Psoas muscle (tissue), 8 donors: ENCODE data around the gene GNE. TPM values are rescaled to one million over a fixed set of nuclear protein-coding genes. Genes with fewer than 3 reads are reported as not detected.
"Not testable (repeated sequence)": the region's sequence is repeated elsewhere in the genome, so short reads cannot be mapped to it uniquely, and the experiment has no call there.

Source experiments
- ATAC-seq, 4 donors: fragments of 200-7000 bp; cut with Tn5 transposase; one replicate each; pipeline ENCODE4 v1.9.1; 2020; ENCODE audit warnings: moderate library complexity in 3 of 4, mild to moderate bottlenecking in 2 of 4
- DNase-seq, 2 donors: peaks; one replicate each; pipeline ENCODE4 v3.0.0-alpha.2; 2020
- H3K27ac ChIP-seq: fragments of 200-600 bp; one replicate; pipeline ENCODE4 v1.8.0; 2022
- H3K27me3 ChIP-seq, 3 donors: fragments of 200-600 bp in 1 of 3; one replicate each; pipeline versions ENCODE4 v1.6.1 to v1.8.0; 2013 to 2022; ENCODE audit warnings: low read length in 2 of 3, mild to moderate bottlenecking in 2 of 3, moderate library complexity in 1 of 3; ENCODE audit not compliant: insufficient read depth in 3 of 3
- H3K36me3 ChIP-seq, 2 donors: fragments of 200-600 bp in 1 of 2; one replicate each; pipeline versions ENCODE4 v1.6.1 to v1.8.0; 2013 to 2022; ENCODE audit warnings: low read depth in 1 of 2, mild to moderate bottlenecking in 1 of 2, moderate library complexity in 1 of 2; ENCODE audit not compliant: insufficient read depth in 1 of 2
- H3K4me1 ChIP-seq: fragments of 200-600 bp; one replicate; pipeline ENCODE4 v1.8.0; 2022
- H3K4me3 ChIP-seq: fragments of 200-600 bp; one replicate; pipeline ENCODE4 v1.8.0; 2022; ENCODE audit warnings: mild to moderate bottlenecking
- H3K9me3 ChIP-seq: fragments of 200-600 bp; one replicate; pipeline ENCODE4 v1.8.0; 2022
- WGBS, 3 donors: extraction: QIAGEN DNeasy Blood & Tissue Kit; methylation state at CpG; one replicate each; pipeline versions ENCODE4 v1.1.6 to v1.1.7; 2013; 5-methylcytosine and 5-hydroxymethylcytosine counted together
- intact Hi-C, 2 donors: fragments of 100-400 bp; cut with DNase I; formaldehyde crosslinking; loops; one replicate each; pipeline versions ENCODE4 v1.11.0 to v1.14.2; 2022
- polyA plus RNA-seq, 3 donors: library from polyadenylated mRNA; stranded (reverse); fragments of 200-250 nt; gene quantifications; one replicate each; pipeline ENCODE4 v1.2.3, GENCODE V29; 2013
- total RNA-seq, 4 donors: library from RNA; stranded (reverse); fragmentation: NEBNext Ultra II Directional in 2 of 4; extraction: Animal tissue kit (Norgen Biotek cat#: 25700) in 2 of 4; gene quantifications; one replicate each; pipeline versions ENCODE4 v1.2.1 to v1.2.4, GENCODE V29; 2021 to 2023
- TF ChIP-seq, protein P1 (sequence below): fragments of 200-600 bp; IDR thresholded peaks from one replicate; pipeline ENCODE4 v1.8.0; 2022; ENCODE audit warnings: antibody characterized with exemption
- donor health status: healthy with polysubstance abuse.
- donor health status: DM: no; HTN: no; CAD: no; lungs with moderate emphysema.
- donor health status: Bipolar disorder and iron deficiency.
- donor health status: healthy.
- donor health status: DM: yes; HTN: yes; CAD: no.
- donor health status: DM: no; HTN: no; CAD: no.
- donor health status: DM: no; HTN: no; CAD: no.
- donor health status: DM: yes; HTN: yes; CAD: no.

The GNE gene
- total and polyA plus RNA-seq, 7 donors, result 3.0 to 11.6 (median 8.9) TPM

DNA sequence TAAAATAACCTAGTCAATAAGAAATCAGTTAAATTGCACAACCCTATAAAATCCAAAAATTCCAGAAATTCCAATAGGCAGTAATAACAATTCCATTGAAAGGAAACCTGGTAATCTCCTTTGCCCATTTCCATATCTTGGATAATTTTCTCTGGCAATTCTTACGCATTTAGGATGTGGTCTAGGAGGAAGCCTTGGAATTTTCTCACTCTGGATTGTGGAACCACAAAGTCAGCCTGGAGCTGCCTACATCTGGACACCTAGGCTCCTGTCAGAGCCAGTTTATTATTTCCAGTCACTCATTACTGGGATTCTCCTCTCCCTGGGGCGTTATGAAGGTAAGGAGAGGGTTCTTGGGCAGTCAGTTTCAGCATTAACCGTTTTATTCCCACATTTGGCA lies 40.3 kb upstream of the GNE start:
- no peak for ATAC-seq
- WGBS, 3 donors, result 58 to 61% (median 59%) methylated on average over 3 of the region's 3 CpGs
- intact Hi-C loops, result loop anchor here in 1 of 2 donors (10.0 kb wide), 1 partner anchor 664 kb away; no protein-coding TSS in a partner anchor

DNA sequence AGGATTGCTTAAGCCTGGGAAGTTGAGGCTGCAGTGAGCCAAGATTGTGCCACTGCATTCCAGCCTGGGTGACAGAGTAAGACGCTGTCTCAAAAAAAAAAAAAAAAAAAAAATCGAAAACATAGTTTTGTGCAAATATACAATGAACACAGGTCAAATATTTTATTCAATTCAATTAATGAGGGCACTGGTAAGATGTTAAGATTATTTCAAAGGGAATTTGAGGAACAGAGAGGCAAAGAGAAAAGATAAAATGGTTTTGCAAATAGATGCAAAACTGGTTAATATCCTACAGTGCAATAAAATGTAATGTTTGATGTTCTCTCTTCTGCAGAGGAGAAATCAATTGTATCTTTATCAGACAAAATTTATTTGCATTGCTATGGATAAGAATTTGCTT lies 39.5 kb upstream of the GNE start:
- TF ChIP-seq, protein P1, sequence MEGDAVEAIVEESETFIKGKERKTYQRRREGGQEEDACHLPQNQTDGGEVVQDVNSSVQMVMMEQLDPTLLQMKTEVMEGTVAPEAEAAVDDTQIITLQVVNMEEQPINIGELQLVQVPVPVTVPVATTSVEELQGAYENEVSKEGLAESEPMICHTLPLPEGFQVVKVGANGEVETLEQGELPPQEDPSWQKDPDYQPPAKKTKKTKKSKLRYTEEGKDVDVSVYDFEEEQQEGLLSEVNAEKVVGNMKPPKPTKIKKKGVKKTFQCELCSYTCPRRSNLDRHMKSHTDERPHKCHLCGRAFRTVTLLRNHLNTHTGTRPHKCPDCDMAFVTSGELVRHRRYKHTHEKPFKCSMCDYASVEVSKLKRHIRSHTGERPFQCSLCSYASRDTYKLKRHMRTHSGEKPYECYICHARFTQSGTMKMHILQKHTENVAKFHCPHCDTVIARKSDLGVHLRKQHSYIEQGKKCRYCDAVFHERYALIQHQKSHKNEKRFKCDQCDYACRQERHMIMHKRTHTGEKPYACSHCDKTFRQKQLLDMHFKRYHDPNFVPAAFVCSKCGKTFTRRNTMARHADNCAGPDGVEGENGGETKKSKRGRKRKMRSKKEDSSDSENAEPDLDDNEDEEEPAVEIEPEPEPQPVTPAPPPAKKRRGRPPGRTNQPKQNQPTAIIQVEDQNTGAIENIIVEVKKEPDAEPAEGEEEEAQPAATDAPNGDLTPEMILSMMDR, result no peak
- no peak for ATAC-seq
- Histone ChIP-seq H3K4me3 (no peak overlapping the region), H3K4me1 (no peaks in the 10 kb centered on the region), H3K36me3 (no peaks in the 10 kb centered on the region), H3K27ac (no peak overlapping the region), H3K27me3 (no peaks in the 10 kb centered on the region), H3K9me3 (no peaks in the 10 kb centered on the region)
- intact Hi-C loops, result loop anchor here in 1 of 2 donors (10.0 kb wide), 1 partner anchor 663 kb away; no protein-coding TSS in a partner anchor
- 91 to 100% (median 97%) methylated on average over 2 of the region's 2 CpGs for WGBS, 3 donors
- no peak for DNase-seq

More for the DNA sequence above, 40.3 kb upstream of the GNE start:
- Histone ChIP-seq H3K27ac (no peak overlapping the region), H3K9me3 (no peaks in the 10 kb centered on the region), H3K36me3 (no peaks in the 10 kb centered on the region), H3K4me1 (no peaks in the 10 kb centered on the region), H3K4me3 (no peak overlapping the region), H3K27me3 (no peaks in the 10 kb centered on the region)
- TF ChIP-seq, protein P1, result no peak
- no peak for DNase-seq

DNA sequence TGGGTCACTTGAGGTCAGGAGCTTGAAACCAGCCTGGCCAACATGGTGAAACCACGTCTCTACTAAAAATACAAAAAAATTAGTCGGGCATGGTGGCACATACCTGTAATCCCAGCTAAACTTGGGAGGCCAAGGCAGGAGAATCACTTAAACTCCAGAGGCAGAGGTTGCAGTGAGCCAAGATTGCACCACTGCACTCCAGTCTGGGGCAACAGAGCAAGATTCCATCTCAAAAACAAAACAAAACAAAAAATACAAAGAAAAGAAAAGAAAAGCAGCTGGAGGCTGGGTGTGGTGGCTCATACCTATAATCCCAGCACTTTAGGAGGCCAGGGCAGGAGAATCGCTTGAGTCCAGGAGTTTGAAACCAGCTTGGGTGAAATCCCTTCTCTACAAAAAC lies 36.7 kb upstream of the GNE start:
- H3K4me3 ChIP-seq, H3K9me3 ChIP-seq, H3K4me1 ChIP-seq, DNase-seq, ATAC-seq, H3K36me3 ChIP-seq, H3K27me3 ChIP-seq, H3K27ac ChIP-seq: not testable (repeated sequence)
- 86 to 95% (median 89%) methylated on average over 3 of the region's 3 CpGs for WGBS, 3 donors
- intact Hi-C loops, result loop anchor here in 1 of 2 donors (10.0 kb wide), 1 partner anchor 660 kb away; no protein-coding TSS in a partner anchor

DNA sequence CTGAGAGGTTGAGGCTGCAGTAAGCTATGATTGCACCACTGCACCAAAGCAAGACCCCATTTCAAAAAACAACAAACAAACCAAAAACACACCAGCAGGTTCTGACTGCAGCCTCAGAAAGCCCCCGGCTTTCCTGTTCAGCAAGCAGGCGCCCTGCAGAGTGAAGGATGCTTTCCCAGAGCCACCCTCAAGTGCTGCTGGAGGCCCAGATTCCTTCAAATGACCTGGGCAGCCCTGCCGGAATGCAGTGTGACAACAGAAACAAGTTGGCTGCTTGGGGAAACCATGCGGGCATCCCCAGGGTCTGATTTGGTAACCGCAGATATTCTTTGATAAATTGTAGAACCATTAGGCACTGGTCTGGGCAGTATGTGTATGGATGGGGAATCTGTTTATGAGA lies 35.7 kb upstream of the GNE start:
- ATAC-seq (no peak), DNase-seq (no peak)
- Histone ChIP-seq H3K4me3 (no peak overlapping the region), H3K4me1 (no peaks in the 10 kb centered on the region), H3K36me3 (no peaks in the 10 kb centered on the region), H3K9me3 (no peaks in the 10 kb centered on the region), H3K27ac (no peak overlapping the region), H3K27me3 (no peaks in the 10 kb centered on the region)
- intact Hi-C loops, result loop anchor here in 1 of 2 donors (10.0 kb wide), 1 partner anchor 659 kb away; no protein-coding TSS in a partner anchor
- WGBS, 3 donors, result 83 to 89% (median 83%) methylated on average over 5 of the region's 5 CpGs
- TF ChIP-seq, protein P1, result no peak

DNA sequence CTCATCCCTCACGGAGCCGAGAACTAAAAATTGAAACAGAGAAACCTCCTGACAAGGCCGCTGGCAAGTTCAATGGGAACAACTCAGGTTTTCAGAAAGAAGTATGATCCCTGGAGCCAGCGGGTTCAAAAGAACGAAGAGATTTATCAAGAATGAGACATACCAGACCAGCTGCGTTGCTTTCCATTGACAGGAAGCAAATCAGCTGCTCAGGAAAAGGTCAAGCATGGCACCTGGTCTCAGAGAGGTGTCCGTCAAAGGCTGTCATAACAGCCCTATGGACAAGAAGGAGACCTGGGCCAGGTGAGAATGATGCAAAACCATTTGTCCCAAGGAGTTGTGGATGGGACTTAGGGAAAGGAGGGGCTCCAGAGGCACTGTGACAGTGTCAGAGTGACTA lies 34.9 kb upstream of the GNE start:
- TF ChIP-seq, protein P1, result no peak
- WGBS, 3 donors, result 86 to 91% (median 90%) methylated on average over 7 of the region's 7 CpGs
- Histone ChIP-seq H3K36me3 (no peaks in the 10 kb centered on the region), H3K9me3 (no peaks in the 10 kb centered on the region), H3K27me3 (no peaks in the 10 kb centered on the region), H3K4me3 (no peak overlapping the region), H3K27ac (no peak overlapping the region), H3K4me1 (no peaks in the 10 kb centered on the region)
- ATAC-seq (no peak), DNase-seq (no peak)
- intact Hi-C loops, result loop anchor here in 1 of 2 donors (10.0 kb wide), 1 partner anchor 658 kb away; no protein-coding TSS in a partner anchor
